Caco-2 (cell line): Measurements from ENCODE around the gene AKAP5. TPM values are rescaled to one million over a fixed set of nuclear protein-coding genes. Genes with fewer than 3 reads are reported as not detected.

Experiments used
- BruUV-seq: library from RNA; stranded (reverse); fragments of 400-500 nt; replicated peaks from 2 replicates; lab custom pipeline; 2021; lab: Mats Ljungman, UMichigan
- CTCF ChIA-PET: fragments of 300-600 bp; sonication (Branson Sonifier 250); formaldehyde crosslinking; loops from one replicate; lab custom pipeline; 2022; ENCODE audit warnings: antibody characterized with exemption; lab: Charles Lee
- POLR2A ChIA-PET: fragments of 300-600 bp; sonication (Branson Sonifier 250); formaldehyde crosslinking; loops from one replicate; lab custom pipeline; 2022; ENCODE audit warnings: antibody characterized with exemption; lab: Charles Lee
- DNase-seq, 2 experiments: peaks; one replicate each; pipeline versions ENCODE4 v3.0.0 to v3.0.0-alpha.2; 2020 to 2022
- H3K27me3 ChIP-seq: replicated peaks from 2 replicates; pipeline ENCODE4 v1.6.0; 2011; ENCODE audit warnings: low read length; ENCODE audit not compliant: control insufficient read depth, insufficient read depth
- H3K36me3 ChIP-seq: 2 replicates; pipeline ENCODE4 v1.5.1; 2011; ENCODE audit warnings: low read length; ENCODE audit not compliant: control insufficient read depth, insufficient read depth
- H3K4me1 ChIP-seq: fragments of 250-450 bp; sonication (Bioruptor Pico); 2 replicates; pipeline ENCODE4 v1.5.1; 2020; ENCODE audit warnings: mild to moderate bottlenecking
- H3K4me3 ChIP-seq: 2 replicates; pipeline ENCODE4 v1.5.1; 2011; ENCODE audit warnings: low read depth, mild to moderate bottlenecking, control low read depth, low read length
- H3K9me3 ChIP-seq: fragments of 250-450 bp; sonication (Bioruptor Pico); 2 replicates; pipeline ENCODE4 v1.5.1; 2020; ENCODE audit warnings: mild to moderate bottlenecking, moderate library complexity
- H3K27ac Mint-ChIP-seq: one replicate; pipeline ENCODE4 v1.8.0; 2022; ENCODE audit warnings: mixed read lengths; ENCODE audit not compliant: unreplicated experiment
- H3K27me3 Mint-ChIP-seq: one replicate; pipeline ENCODE4 v1.8.0; 2022; ENCODE audit warnings: mixed read lengths; ENCODE audit not compliant: insufficient read depth, unreplicated experiment
- H3K36me3 Mint-ChIP-seq: one replicate; pipeline ENCODE4 v1.8.0; 2022; ENCODE audit warnings: mild to moderate bottlenecking, mixed read lengths; ENCODE audit not compliant: insufficient read depth, unreplicated experiment
- H3K4me1 Mint-ChIP-seq: one replicate; pipeline ENCODE4 v1.8.0; 2022; ENCODE audit warnings: low read depth, mixed read lengths; ENCODE audit not compliant: unreplicated experiment
- H3K4me3 Mint-ChIP-seq: one replicate; pipeline ENCODE4 v1.8.0; 2022; ENCODE audit warnings: mild to moderate bottlenecking, moderate library complexity, mixed read lengths; ENCODE audit not compliant: unreplicated experiment
- H3K9me3 Mint-ChIP-seq: one replicate; pipeline ENCODE4 v1.8.0; 2022; ENCODE audit warnings: mixed read lengths; ENCODE audit not compliant: unreplicated experiment
- intact Hi-C: fragments of 100-400 bp; cut with micrococcal nuclease; formaldehyde crosslinking; loops from one replicate; pipeline ENCODE4 v1.10.0; 2022; ENCODE audit not compliant: unreplicated experiment
- total RNA-seq: library from RNA; stranded (reverse); gene quantifications from 2 replicates; pipeline ENCODE4 v1.2.3, GENCODE V29; 2022
- TF ChIP-seq, protein P1 (sequence below), 2 experiments: fragments of 200-600 bp in 1 of 2; IDR thresholded peaks; 1 replicate in 1 of 2; 2 replicates in 1 of 2; pipeline versions ENCODE4 v1.5.1 to v1.8.0; 2011 to 2022; ENCODE audit warnings: antibody characterized with exemption in 1 of 2, control low read depth in 1 of 2, inconsistent platforms in 1 of 2, low read depth in 1 of 2, low read length in 1 of 2, mild to moderate bottlenecking in 1 of 2, moderate library complexity in 1 of 2; ENCODE audit not compliant: insufficient read depth in 1 of 2, severe bottlenecking in 1 of 2, unreplicated experiment in 1 of 2

The AKAP5 gene
- total RNA-seq, 1 experiment from 2014 or later, result 15.0 TPM

DNA sequence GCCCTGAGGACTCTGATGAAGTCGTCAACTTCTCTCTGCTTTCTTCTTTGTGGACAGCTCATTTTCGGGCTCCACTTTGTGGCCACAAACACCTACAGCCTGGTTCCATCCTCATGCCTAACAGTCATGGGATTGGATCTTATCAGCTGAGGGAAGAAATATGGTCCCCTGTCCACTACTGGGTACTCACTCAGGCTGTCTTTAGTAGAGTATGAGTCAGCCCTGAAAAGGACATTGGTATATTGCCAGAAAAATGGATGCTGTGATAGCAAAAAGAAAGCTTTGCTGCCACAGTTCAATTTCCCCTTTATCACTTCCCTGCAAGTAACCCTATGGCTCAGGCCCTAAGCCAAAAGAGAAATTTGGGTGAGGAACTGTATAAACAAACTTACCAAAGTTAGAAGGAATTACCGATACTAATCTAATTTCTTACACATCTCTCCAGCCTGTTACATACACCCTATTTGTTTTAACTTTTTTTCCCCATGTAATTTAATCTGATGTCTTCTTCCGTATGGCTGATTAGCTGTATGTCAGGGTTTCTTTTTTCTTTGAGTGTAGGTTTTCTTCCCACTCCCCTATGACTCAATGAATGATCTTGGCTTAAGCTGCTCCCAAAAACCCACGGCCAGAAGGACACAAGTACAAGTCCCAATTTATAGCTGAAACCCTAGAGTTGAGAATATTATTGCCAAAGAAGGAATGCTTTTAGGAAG, 48.1 kb upstream of the AKAP5 start:
- no peak for DNase-seq
- CTCF ChIA-PET, result no interaction called here
- POLR2A ChIA-PET, result interaction anchor here (0.6 kb wide), 1 partner anchor 29 kb away, joined by 5 read pairs; the partner anchor contains the start of gene MTHFD1
- no peaks in the 10 kb centered on the region for H3K9me3 ChIP-seq
- no peak overlapping the region for H3K4me3 ChIP-seq
- no peaks in the 10 kb centered on the region for H3K4me1 ChIP-seq
- Mint-ChIP-seq H3K4me3 (no peak overlapping the region), H3K27me3 (no peaks in the 10 kb centered on the region), H3K36me3 (peaks cover 89% of the 10 kb centered on the region), H3K27ac (no peak overlapping the region), H3K9me3 (no peaks in the 10 kb centered on the region), H3K4me1 (no peaks in the 10 kb centered on the region)
- intact Hi-C loops, result no loop called here
- TF ChIP-seq, protein P1, sequence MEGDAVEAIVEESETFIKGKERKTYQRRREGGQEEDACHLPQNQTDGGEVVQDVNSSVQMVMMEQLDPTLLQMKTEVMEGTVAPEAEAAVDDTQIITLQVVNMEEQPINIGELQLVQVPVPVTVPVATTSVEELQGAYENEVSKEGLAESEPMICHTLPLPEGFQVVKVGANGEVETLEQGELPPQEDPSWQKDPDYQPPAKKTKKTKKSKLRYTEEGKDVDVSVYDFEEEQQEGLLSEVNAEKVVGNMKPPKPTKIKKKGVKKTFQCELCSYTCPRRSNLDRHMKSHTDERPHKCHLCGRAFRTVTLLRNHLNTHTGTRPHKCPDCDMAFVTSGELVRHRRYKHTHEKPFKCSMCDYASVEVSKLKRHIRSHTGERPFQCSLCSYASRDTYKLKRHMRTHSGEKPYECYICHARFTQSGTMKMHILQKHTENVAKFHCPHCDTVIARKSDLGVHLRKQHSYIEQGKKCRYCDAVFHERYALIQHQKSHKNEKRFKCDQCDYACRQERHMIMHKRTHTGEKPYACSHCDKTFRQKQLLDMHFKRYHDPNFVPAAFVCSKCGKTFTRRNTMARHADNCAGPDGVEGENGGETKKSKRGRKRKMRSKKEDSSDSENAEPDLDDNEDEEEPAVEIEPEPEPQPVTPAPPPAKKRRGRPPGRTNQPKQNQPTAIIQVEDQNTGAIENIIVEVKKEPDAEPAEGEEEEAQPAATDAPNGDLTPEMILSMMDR (IDR thresholded peaks at IDR 0.05; ENCODE audit: insufficient read depth in 1 of 2, low read depth in 1 of 2, low read length in 1 of 2, severe bottlenecking in 1 of 2, unreplicated experiment in 1 of 2), result no peak
- BruUV-seq, result no TSS peak
- H3K27me3 ChIP-seq, result no peaks in the 10 kb centered on the region
- peaks cover 2% of the 10 kb centered on the region for H3K36me3 ChIP-seq

DNA sequence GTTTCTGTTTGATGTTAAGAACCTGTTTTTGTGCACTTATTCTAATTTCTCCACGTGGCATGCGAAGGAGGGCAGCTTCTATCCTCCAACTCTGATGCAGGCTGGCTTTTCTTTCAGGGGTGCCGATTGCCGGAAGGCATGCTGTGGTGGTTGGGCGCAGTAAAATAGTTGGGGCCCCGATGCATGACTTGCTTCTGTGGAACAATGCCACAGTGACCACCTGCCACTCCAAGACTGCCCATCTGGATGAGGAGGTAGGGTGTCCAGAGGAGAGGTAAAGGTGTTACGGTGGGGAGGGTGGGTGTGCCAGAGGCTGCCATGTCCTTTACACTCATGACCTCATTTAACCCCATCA, 47.6 kb upstream of the AKAP5 start:
- Mint-ChIP-seq H3K4me1 (no peaks in the 10 kb centered on the region), H3K9me3 (no peaks in the 10 kb centered on the region), H3K4me3 (no peak overlapping the region), H3K27ac (no peak overlapping the region), H3K36me3 (peaks cover 89% of the 10 kb centered on the region), H3K27me3 (no peaks in the 10 kb centered on the region)
- POLR2A ChIA-PET, result interaction anchor here (0.6 kb wide), 1 partner anchor 30 kb away, joined by 5 read pairs; the partner anchor contains the start of gene MTHFD1
- H3K4me1 ChIP-seq, result no peaks in the 10 kb centered on the region
- H3K27me3 ChIP-seq, result no peaks in the 10 kb centered on the region
- no peak for DNase-seq
- no TSS peak for BruUV-seq
- peaks cover 2% of the 10 kb centered on the region for H3K36me3 ChIP-seq
- intact Hi-C loops, result no loop called here
- TF ChIP-seq, protein P1 (IDR thresholded peaks at IDR 0.05; ENCODE audit: insufficient read depth in 1 of 2, low read depth in 1 of 2, low read length in 1 of 2, severe bottlenecking in 1 of 2, unreplicated experiment in 1 of 2), result no peak
- CTCF ChIA-PET, result no interaction called here
- H3K9me3 ChIP-seq, result no peaks in the 10 kb centered on the region
- H3K4me3 ChIP-seq, result no peak overlapping the region

DNA sequence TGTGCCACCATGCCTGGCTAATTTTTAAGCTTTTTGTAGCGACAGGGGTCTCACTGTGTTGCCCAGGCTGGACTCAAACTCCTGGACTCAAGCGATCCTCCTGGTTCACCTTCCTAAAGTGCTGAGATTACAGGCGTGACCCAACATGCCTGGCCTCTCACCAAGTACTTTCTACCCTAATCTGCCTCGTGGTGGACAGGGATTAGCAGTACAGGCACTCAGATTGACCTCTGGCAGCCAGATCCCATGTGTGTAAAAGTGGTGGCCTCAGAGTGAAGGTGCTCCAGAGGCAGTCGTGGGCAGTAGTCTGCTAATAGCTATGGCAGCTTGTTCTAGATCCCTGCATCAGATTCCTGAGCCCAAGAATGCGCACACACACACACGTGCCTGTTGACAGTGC, 46.3 kb upstream of the AKAP5 start:
- H3K9me3 ChIP-seq, result no peaks in the 10 kb centered on the region
- Mint-ChIP-seq H3K36me3 (peaks cover 83% of the 10 kb centered on the region), H3K27me3 (no peaks in the 10 kb centered on the region), H3K4me1 (no peaks in the 10 kb centered on the region), H3K4me3 (no peak overlapping the region), H3K9me3 (no peaks in the 10 kb centered on the region), H3K27ac (no peak overlapping the region)
- DNase-seq, result no peak
- TF ChIP-seq, protein P1 (IDR thresholded peaks at IDR 0.05; ENCODE audit: insufficient read depth in 1 of 2, low read depth in 1 of 2, low read length in 1 of 2, severe bottlenecking in 1 of 2, unreplicated experiment in 1 of 2), result no peak
- POLR2A ChIA-PET, result no interaction called here
- no peak overlapping the region for H3K4me3 ChIP-seq
- H3K4me1 ChIP-seq, result no peaks in the 10 kb centered on the region
- CTCF ChIA-PET, result interaction anchor here (1.2 to 1.3 kb wide), 2 partner anchors 11 to 75 kb away, joined by 3 to 4 read pairs; no protein-coding TSS in a partner anchor
- no TSS peak for BruUV-seq
- intact Hi-C loops, result no loop called here
- H3K36me3 ChIP-seq, result peaks cover 2% of the 10 kb centered on the region
- H3K27me3 ChIP-seq, result no peaks in the 10 kb centered on the region
